Peyer's patch (tissue), 4 donors: ENCODE data around the gene HERPUD1.

ENCODE experiments used
- POLR2A ChIP-seq, 2 donors: fragments of 450-650 bp; IDR thresholded peaks; one replicate each; pipeline ENCODE4 v1.5.1; 2017; ENCODE audit warnings: antibody characterized with exemption in 2 of 2, mild to moderate bottlenecking in 2 of 2, moderate library complexity in 2 of 2
- TF ChIP-seq, protein P1 (sequence below), 6 experiments: fragments of 450-650 bp in 4 of 6; fragments of 200-600 bp in 2 of 6; sonication (generic) in 1 of 6; IDR thresholded peaks; one replicate each; pipeline ENCODE4 v1.5.1; 2017 to 2019; ENCODE audit warnings: antibody characterized with exemption in 6 of 6, mild to moderate bottlenecking in 3 of 6, moderate library complexity in 1 of 6

DNA sequence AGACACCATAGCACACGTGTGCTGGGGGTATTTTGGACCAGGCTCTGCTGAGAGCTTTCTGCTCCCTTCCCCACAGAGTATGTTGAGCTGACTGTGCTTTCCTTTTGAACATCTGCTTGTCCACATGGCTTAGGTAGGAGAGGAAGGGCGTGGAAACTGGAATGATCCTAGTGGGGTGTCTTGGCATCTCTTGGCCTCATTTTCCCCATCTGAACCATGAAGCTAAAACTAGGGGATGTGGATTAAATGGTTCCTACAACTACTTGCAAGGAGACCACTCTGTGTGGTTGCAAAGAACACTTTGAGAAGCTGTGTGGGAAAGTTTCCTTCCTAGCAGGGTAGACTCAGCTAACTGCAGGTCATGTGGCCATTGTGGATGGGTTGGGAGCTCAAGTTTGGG is 50.8 kb downstream of the HERPUD1 start:
- TF ChIP-seq, protein P1, sequence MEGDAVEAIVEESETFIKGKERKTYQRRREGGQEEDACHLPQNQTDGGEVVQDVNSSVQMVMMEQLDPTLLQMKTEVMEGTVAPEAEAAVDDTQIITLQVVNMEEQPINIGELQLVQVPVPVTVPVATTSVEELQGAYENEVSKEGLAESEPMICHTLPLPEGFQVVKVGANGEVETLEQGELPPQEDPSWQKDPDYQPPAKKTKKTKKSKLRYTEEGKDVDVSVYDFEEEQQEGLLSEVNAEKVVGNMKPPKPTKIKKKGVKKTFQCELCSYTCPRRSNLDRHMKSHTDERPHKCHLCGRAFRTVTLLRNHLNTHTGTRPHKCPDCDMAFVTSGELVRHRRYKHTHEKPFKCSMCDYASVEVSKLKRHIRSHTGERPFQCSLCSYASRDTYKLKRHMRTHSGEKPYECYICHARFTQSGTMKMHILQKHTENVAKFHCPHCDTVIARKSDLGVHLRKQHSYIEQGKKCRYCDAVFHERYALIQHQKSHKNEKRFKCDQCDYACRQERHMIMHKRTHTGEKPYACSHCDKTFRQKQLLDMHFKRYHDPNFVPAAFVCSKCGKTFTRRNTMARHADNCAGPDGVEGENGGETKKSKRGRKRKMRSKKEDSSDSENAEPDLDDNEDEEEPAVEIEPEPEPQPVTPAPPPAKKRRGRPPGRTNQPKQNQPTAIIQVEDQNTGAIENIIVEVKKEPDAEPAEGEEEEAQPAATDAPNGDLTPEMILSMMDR (IDR thresholded peaks at IDR 0.05): no peak
- TF ChIP-seq POLR2A (IDR thresholded peaks at IDR 0.05): no peak
